ENCODE data around the gene SNX8.
"Not testable (repeated sequence)": the region's sequence is repeated elsewhere in the genome, so short reads cannot be mapped to it uniquely, and the experiment has no call there.

The SNX8 gene

DNA sequence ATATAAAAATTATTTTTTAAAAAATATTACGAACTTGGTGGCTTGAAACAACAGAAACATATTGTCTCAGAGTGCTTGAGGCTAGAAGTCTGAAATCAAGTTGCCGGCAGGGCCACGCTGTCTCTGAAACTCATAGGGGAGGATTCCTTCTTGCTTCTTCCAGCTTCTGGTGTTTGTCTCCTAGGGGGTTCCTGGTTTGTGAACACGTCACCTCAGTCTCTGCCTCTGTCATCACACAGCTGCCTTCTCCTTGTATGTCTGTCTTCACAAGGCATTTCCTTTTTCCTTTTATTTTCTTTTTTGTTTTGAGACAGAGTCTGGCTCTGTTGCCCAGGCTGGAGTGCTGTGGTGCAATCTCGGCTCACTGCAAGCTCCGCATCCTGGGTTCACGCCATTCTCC lies 12.7 kb upstream of the SNX8 start:
- H3K9me3 ChIP-seq (ENCODE audit: control extremely low read depth in 1 of 5, control insufficient read depth in 4 of 5, insufficient read depth in 2 of 5, low read depth in 1 of 5, low read length in 4 of 5): no peaks in the 10 kb centered on the region
- 98% methylated on average over 6 of the region's 7 CpGs for WGBS (ENCODE audit: insufficient coverage)
- ChIA-PET CTCF (no interaction called here), POLR2A (interaction anchor here (0.6 kb wide), 1 partner anchor 144 kb away, joined by 9 read pairs; no protein-coding TSS in a partner anchor)
- no peak overlapping the region for H3K4me3 ChIP-seq (ENCODE audit: control insufficient read depth in 1 of 7, extremely low read depth in 1 of 7, insufficient read depth in 4 of 7, low read depth in 2 of 7, low read length in 6 of 7)
- DNase-seq: no peak
- peaks cover 0 to 39% (median 14%) of the 10 kb centered on the region in 4 experiments for H3K4me1 ChIP-seq (ENCODE audit: control extremely low read depth in 1 of 4, control insufficient read depth in 4 of 4, insufficient read depth in 4 of 4, low read length in 3 of 4)
- H3K36me3 ChIP-seq (ENCODE audit: control insufficient read depth in 4 of 4, insufficient read depth in 4 of 4, low read length in 3 of 4): no peaks in the 10 kb centered on the region
- no peaks in the 10 kb centered on the region for H3K27me3 ChIP-seq (replicated peaks in 2 of 5; ENCODE audit: control insufficient read depth in 4 of 5, insufficient read depth in 5 of 5, low read length in 4 of 5)
- no peak overlapping the region for H3K27ac ChIP-seq (ENCODE audit: insufficient read depth in 1 of 2, low read depth in 1 of 2, low read length in 2 of 2, poor library complexity in 1 of 2, severe bottlenecking in 2 of 2)

DNA sequence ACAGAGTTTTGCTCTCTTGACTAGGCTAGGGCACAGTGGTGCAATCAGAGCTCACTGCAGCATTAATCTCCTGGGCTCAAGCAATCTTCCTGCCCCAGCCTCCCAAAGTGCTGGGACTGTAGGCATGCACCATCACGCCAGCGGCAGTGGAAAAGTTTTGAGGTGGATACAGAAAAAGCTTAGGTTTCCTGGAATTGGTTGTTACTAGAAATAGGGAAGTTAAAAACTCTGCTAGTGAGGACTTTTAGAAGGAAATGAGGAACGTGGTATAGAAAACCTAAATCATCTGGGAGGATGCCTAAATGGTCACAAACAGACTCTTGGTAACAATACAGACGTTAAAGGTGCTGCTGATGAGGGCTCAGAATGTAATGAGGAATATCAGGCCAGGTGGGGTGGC lies 10.9 kb upstream of the SNX8 start:
- peaks cover 0 to 33% (median 14%) of the 10 kb centered on the region in 4 experiments for H3K4me1 ChIP-seq (ENCODE audit: control extremely low read depth in 1 of 4, control insufficient read depth in 4 of 4, insufficient read depth in 4 of 4, low read length in 3 of 4)
- DNase-seq: peak in 2 of 3 donors; percentile 39 to 54
- no peaks in the 10 kb centered on the region for H3K9me3 ChIP-seq (ENCODE audit: control extremely low read depth in 1 of 5, control insufficient read depth in 4 of 5, insufficient read depth in 2 of 5, low read depth in 1 of 5, low read length in 4 of 5)
- CTCF ChIA-PET: interaction anchor here (0.9 to 1.1 kb wide), 2 partner anchors 23 to 64 kb away, joined by 3 read pairs; no protein-coding TSS in a partner anchor
- H3K4me3 ChIP-seq (ENCODE audit: control insufficient read depth in 1 of 7, extremely low read depth in 1 of 7, insufficient read depth in 4 of 7, low read depth in 2 of 7, low read length in 6 of 7): peak overlapping the region in 4 of 7 experiments; percentile 12 to 52 (median 27)
- H3K36me3 ChIP-seq (ENCODE audit: control insufficient read depth in 4 of 4, insufficient read depth in 4 of 4, low read length in 3 of 4): no peaks in the 10 kb centered on the region
- peak overlapping the region in 1 of 2 experiments; percentile 43 for H3K27ac ChIP-seq (ENCODE audit: insufficient read depth in 1 of 2, low read depth in 1 of 2, low read length in 2 of 2, poor library complexity in 1 of 2, severe bottlenecking in 2 of 2)
- H3K27me3 ChIP-seq (replicated peaks in 2 of 5; ENCODE audit: control insufficient read depth in 4 of 5, insufficient read depth in 5 of 5, low read length in 4 of 5): no peaks in the 10 kb centered on the region
- POLR2A ChIA-PET: no interaction called here
- WGBS (ENCODE audit: insufficient coverage): 0% methylated on average over 4 of the region's 4 CpGs

DNA sequence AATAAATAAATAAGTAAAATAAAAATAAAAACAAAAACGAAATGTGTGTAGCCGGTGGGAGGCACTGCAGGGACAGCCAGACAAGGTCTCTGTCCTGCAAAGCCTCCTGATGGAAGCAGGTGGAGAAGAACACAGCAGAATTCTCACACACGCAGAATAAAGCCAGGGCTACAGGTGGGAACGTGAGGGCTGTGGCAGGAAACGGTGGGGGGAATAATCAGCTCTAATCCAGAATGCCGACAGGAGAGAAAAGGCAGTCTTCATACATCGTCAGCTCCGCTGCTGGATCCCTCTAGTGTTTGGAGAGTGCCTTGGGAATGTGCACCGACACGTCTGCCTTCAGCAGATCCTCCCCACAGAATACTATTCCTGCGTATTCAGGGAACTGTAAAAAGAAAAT lies 6.8 kb upstream of the SNX8 start:
- Histone ChIP-seq H3K4me3 (ENCODE audit: control insufficient read depth in 1 of 7, extremely low read depth in 1 of 7, insufficient read depth in 4 of 7, low read depth in 2 of 7, low read length in 6 of 7) (no peak overlapping the region), H3K4me1 (ENCODE audit: control extremely low read depth in 1 of 4, control insufficient read depth in 4 of 4, insufficient read depth in 4 of 4, low read length in 3 of 4) (peaks cover 0 to 34% (median 18%) of the 10 kb centered on the region in 4 experiments), H3K36me3 (ENCODE audit: control insufficient read depth in 4 of 4, insufficient read depth in 4 of 4, low read length in 3 of 4) (no peaks in the 10 kb centered on the region), H3K27me3 (replicated peaks in 2 of 5; ENCODE audit: control insufficient read depth in 4 of 5, insufficient read depth in 5 of 5, low read length in 4 of 5) (no peaks in the 10 kb centered on the region), H3K27ac (ENCODE audit: insufficient read depth in 1 of 2, low read depth in 1 of 2, low read length in 2 of 2, poor library complexity in 1 of 2, severe bottlenecking in 2 of 2) (no peak overlapping the region), H3K9me3 (ENCODE audit: control extremely low read depth in 1 of 5, control insufficient read depth in 4 of 5, insufficient read depth in 2 of 5, low read depth in 1 of 5, low read length in 4 of 5) (no peaks in the 10 kb centered on the region)
- WGBS (ENCODE audit: insufficient coverage): 94% methylated on average over 11 of the region's 11 CpGs
- ChIA-PET CTCF (interaction anchor here (0.6 to 1.1 kb wide), 6 partner anchors 15 to 1639 kb away, joined by 3 to 4 read pairs (median 3); no protein-coding TSS in a partner anchor), POLR2A (no interaction called here)
- no peak for DNase-seq

DNA sequence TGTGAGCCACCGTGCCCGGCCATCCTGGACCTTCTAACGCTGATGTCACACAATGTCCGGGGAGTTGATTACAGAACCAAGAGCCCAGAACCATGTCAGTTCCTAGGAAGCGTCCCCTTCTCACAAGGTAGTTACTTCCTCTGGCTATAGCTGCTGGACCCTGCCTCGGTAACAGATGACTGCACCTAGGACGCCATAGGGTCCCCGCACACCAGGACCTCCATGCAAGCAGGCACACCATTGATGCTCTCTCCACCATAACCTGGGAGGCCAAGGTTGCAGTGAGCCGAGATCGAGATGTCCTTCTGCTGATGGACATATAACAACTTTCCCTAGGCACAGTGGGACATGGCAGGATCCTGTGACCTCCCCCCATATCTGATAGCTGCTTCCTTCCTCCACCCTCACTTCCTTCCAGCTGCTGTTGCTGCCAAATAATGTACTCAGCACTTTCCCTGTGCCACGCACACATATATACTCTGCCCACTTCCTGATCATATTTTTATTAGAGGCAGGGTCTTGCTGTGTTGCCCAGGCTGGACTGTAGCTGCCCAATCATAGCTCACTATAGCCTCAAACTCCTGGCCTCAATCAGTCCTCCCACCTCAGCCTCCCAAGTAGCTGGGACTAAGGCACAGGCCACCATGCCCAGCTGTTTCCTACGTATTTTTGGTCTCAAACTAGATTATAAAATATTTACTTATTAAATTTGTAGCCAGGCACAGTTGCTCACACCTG lies 3.5 kb upstream of the SNX8 start:
- Histone ChIP-seq H3K4me1 (ENCODE audit: control extremely low read depth in 1 of 4, control insufficient read depth in 4 of 4, insufficient read depth in 4 of 4, low read length in 3 of 4) (peaks cover 0 to 26% (median 12%) of the 10 kb centered on the region in 4 experiments), H3K36me3 (ENCODE audit: control insufficient read depth in 4 of 4, insufficient read depth in 4 of 4, low read length in 3 of 4) (no peaks in the 10 kb centered on the region), H3K9me3 (ENCODE audit: control extremely low read depth in 1 of 5, control insufficient read depth in 4 of 5, insufficient read depth in 2 of 5, low read depth in 1 of 5, low read length in 4 of 5) (no peaks in the 10 kb centered on the region), H3K4me3 (ENCODE audit: control insufficient read depth in 1 of 7, extremely low read depth in 1 of 7, insufficient read depth in 4 of 7, low read depth in 2 of 7, low read length in 6 of 7) (no peak overlapping the region), H3K27ac (ENCODE audit: insufficient read depth in 1 of 2, low read depth in 1 of 2, low read length in 2 of 2, poor library complexity in 1 of 2, severe bottlenecking in 2 of 2) (no peak overlapping the region), H3K27me3 (replicated peaks in 2 of 5; ENCODE audit: control insufficient read depth in 4 of 5, insufficient read depth in 5 of 5, low read length in 4 of 5) (no peaks in the 10 kb centered on the region)
- WGBS (ENCODE audit: insufficient coverage): 90% methylated on average over 11 of the region's 12 CpGs
- POLR2A ChIA-PET: no interaction called here
- CTCF ChIA-PET: interaction anchor here (1.6 kb wide), 1 partner anchor 78 kb away, joined by 4 read pairs; no protein-coding TSS in a partner anchor
- no peak for DNase-seq

DNA sequence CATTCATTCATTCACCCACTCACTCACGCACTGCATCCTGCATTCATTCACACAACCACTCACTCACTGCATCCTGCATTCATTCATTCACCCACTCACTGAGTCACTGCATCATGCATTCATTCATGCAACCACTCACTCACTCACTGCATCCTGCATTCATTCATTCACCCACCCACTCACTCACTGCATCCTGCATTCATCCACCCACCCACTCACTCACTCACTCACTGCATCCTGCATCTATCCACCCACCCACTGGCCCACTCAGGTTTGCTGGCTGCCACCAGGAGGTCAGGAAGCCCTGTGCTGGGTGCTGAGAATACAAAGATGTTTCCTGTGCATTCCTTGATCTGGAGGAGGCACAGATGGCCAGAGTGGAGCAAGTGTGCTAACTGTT lies 2.3 kb upstream of the SNX8 start:
- Histone ChIP-seq H3K27ac (ENCODE audit: insufficient read depth in 1 of 2, low read depth in 1 of 2, low read length in 2 of 2, poor library complexity in 1 of 2, severe bottlenecking in 2 of 2) (no peak overlapping the region), H3K27me3 (replicated peaks in 2 of 5; ENCODE audit: control insufficient read depth in 4 of 5, insufficient read depth in 5 of 5, low read length in 4 of 5) (no peaks in the 10 kb centered on the region), H3K36me3 (ENCODE audit: control insufficient read depth in 4 of 4, insufficient read depth in 4 of 4, low read length in 3 of 4) (no peaks in the 10 kb centered on the region), H3K4me3 (ENCODE audit: control insufficient read depth in 1 of 7, extremely low read depth in 1 of 7, insufficient read depth in 4 of 7, low read depth in 2 of 7, low read length in 6 of 7) (no peak overlapping the region), H3K9me3 (ENCODE audit: control extremely low read depth in 1 of 5, control insufficient read depth in 4 of 5, insufficient read depth in 2 of 5, low read depth in 1 of 5, low read length in 4 of 5) (no peaks in the 10 kb centered on the region), H3K4me1 (ENCODE audit: control extremely low read depth in 1 of 4, control insufficient read depth in 4 of 4, insufficient read depth in 4 of 4, low read length in 3 of 4) (peaks cover 0 to 28% (median 12%) of the 10 kb centered on the region in 4 experiments)
- WGBS (ENCODE audit: insufficient coverage): 89% methylated on average over 1 of the region's 1 CpG
- DNase-seq: peak in 1 of 3 donors; percentile 13
- ChIA-PET POLR2A (no interaction called here), CTCF (no interaction called here)

DNA sequence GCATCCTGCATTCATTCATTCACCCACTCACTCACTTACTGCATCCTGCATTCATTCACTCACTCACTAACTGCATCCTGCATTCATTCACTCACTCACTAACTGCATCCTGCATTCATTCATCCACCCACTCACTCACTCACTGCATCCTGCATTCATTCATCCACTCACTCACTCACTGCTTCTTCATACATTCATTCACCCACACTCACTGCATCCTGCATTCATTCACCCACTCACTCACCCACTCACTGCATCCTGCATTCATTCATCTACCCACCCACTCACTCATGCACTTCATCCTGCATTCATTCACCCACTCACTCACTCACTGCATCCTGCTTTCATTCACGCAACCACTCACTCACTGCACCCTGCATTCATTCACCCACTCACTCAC lies 1.5 kb upstream of the SNX8 start:
- DNase-seq: no peak
- Histone ChIP-seq H3K4me3 (ENCODE audit: control insufficient read depth in 1 of 7, extremely low read depth in 1 of 7, insufficient read depth in 4 of 7, low read depth in 2 of 7, low read length in 6 of 7) (no peak overlapping the region), H3K27me3 (replicated peaks in 2 of 5; ENCODE audit: control insufficient read depth in 4 of 5, insufficient read depth in 5 of 5, low read length in 4 of 5) (no peaks in the 10 kb centered on the region), H3K4me1 (ENCODE audit: control extremely low read depth in 1 of 4, control insufficient read depth in 4 of 4, insufficient read depth in 4 of 4, low read length in 3 of 4) (peaks cover 2 to 33% (median 12%) of the 10 kb centered on the region in 4 experiments), H3K36me3 (ENCODE audit: control insufficient read depth in 4 of 4, insufficient read depth in 4 of 4, low read length in 3 of 4) (no peaks in the 10 kb centered on the region), H3K27ac (ENCODE audit: insufficient read depth in 1 of 2, low read depth in 1 of 2, low read length in 2 of 2, poor library complexity in 1 of 2, severe bottlenecking in 2 of 2) (no peak overlapping the region), H3K9me3 (ENCODE audit: control extremely low read depth in 1 of 5, control insufficient read depth in 4 of 5, insufficient read depth in 2 of 5, low read depth in 1 of 5, low read length in 4 of 5) (no peaks in the 10 kb centered on the region)
- ChIA-PET POLR2A (no interaction called here), CTCF (no interaction called here)
- 79% methylated on average over 1 of the region's 1 CpG for whole genome bisulfite sequencing (ENCODE audit: insufficient coverage)

DNA sequence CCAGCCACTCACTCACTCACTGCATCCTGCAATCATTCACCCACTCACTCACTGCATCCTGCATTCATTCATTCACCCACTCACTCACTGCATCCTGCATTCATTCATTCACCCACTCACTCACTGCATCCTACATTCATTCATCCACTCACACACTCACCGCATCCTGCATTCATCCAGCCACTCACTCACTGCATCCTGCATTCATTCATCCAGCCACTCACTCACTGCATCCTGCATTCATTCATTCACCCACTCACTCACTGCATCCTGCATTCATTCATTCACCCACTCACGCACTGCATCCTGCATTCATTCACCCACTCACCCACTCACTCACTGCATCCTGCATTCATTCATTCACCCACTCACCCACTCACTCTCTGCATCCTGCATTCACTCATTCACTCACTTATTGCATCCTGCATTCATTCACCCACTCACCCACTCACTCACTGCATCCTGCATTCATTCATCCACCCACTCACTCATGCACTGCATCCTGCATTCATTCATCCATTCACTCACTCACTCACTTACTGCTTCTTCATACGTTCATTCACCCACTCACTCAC lies 802 bp upstream of the SNX8 start:
- H3K27me3 ChIP-seq (replicated peaks in 2 of 5; ENCODE audit: control insufficient read depth in 4 of 5, insufficient read depth in 5 of 5, low read length in 4 of 5); POLR2A ChIA-PET; H3K27ac ChIP-seq (ENCODE audit: insufficient read depth in 1 of 2, low read depth in 1 of 2, low read length in 2 of 2, poor library complexity in 1 of 2, severe bottlenecking in 2 of 2); DNase-seq; CTCF ChIA-PET; H3K36me3 ChIP-seq (ENCODE audit: control insufficient read depth in 4 of 4, insufficient read depth in 4 of 4, low read length in 3 of 4); H3K9me3 ChIP-seq (ENCODE audit: control extremely low read depth in 1 of 5, control insufficient read depth in 4 of 5, insufficient read depth in 2 of 5, low read depth in 1 of 5, low read length in 4 of 5): not testable (repeated sequence)
- H3K4me1 ChIP-seq (ENCODE audit: control extremely low read depth in 1 of 4, control insufficient read depth in 4 of 4, insufficient read depth in 4 of 4, low read length in 3 of 4): peaks cover 2 to 33% (median 12%) of the 10 kb centered on the region in 4 experiments
- H3K4me3 ChIP-seq (ENCODE audit: control insufficient read depth in 1 of 7, extremely low read depth in 1 of 7, insufficient read depth in 4 of 7, low read depth in 2 of 7, low read length in 6 of 7): peak overlapping the region in 5 of 7 experiments; percentile 28 to 90 (median 73)
- WGBS (ENCODE audit: insufficient coverage): 57% methylated on average over 3 of the region's 3 CpGs

All from common myeloid progenitor, CD34-positive (primary cell).